Neural cell (in vitro differentiated cells): ENCODE measurements around the gene ZC3H8. TPM values are rescaled to one million over a fixed set of nuclear protein-coding genes. Genes with fewer than 3 reads are reported as not detected.

ENCODE experiments used
- H2AFZ ChIP-seq: fragments of 200-600, 300-800 bp; sonication (generic), shearing (Covaris generic); 2 replicates; pipeline ENCODE4 v1.6.0; 2014; ENCODE audit warnings: low read depth, mild to moderate bottlenecking, antibody characterized with exemption, low read length, moderate library complexity
- H3F3A ChIP-seq: fragments of 200-600 bp; shearing (Covaris generic); 2 replicates; pipeline ENCODE4 v1.6.1; 2016; ENCODE audit warnings: mild to moderate bottlenecking, moderate library complexity, mixed read lengths, antibody characterized with exemption, low read length; ENCODE audit not compliant: insufficient read depth, poor library complexity, severe bottlenecking
- H3K27ac ChIP-seq: fragments of 200-600, 300-800 bp; sonication (generic), shearing (Covaris generic); 2 replicates; pipeline ENCODE4 v1.5.1; 2014; ENCODE audit warnings: mild to moderate bottlenecking, low read length, moderate library complexity
- H3K27me3 ChIP-seq: fragments of 300-800, 200-600 bp; sonication (generic), shearing (Covaris generic); 2 replicates; pipeline ENCODE4 v1.6.0; 2014; ENCODE audit warnings: mild to moderate bottlenecking, low read depth, low read length, moderate library complexity; ENCODE audit not compliant: insufficient read depth
- H3K36me3 ChIP-seq: fragments of 300-800, 200-600 bp; sonication (generic), shearing (Covaris generic); 2 replicates; pipeline ENCODE4 v1.5.1; 2014; ENCODE audit warnings: mild to moderate bottlenecking, antibody characterized with exemption, low read length, moderate library complexity; ENCODE audit not compliant: insufficient read depth
- H3K4me2 ChIP-seq: fragments of 300-800, 200-600 bp; sonication (generic), shearing (Covaris generic); 2 replicates; pipeline ENCODE4 v1.6.0; 2014; ENCODE audit warnings: mild to moderate bottlenecking, low read length
- H3K4me3 ChIP-seq: fragments of 300-800, 200-600 bp; sonication (generic), shearing (Covaris generic); 2 replicates; pipeline ENCODE4 v1.5.1; 2014; ENCODE audit warnings: mild to moderate bottlenecking, low read length, moderate library complexity
- H3K79me2 ChIP-seq: fragments of 200-600 bp; shearing (Covaris generic); replicated peaks from 2 replicates; pipeline ENCODE4 v1.6.0; 2014; ENCODE audit warnings: mild to moderate bottlenecking, low read length, moderate library complexity; ENCODE audit not compliant: insufficient read depth
- H3K9ac ChIP-seq: fragments of 300-800, 200-600 bp; sonication (generic), shearing (Covaris generic); 2 replicates; pipeline ENCODE4 v1.6.1; 2016; ENCODE audit warnings: mild to moderate bottlenecking, low read length, mixed read lengths
- H3K9me2 ChIP-seq: fragments of 200-600 bp; shearing (Covaris generic); 2 replicates; pipeline ENCODE4 v1.6.1; 2016; ENCODE audit warnings: mild to moderate bottlenecking, low read length, mixed read lengths; ENCODE audit not compliant: insufficient read depth
- H3K9me3 ChIP-seq: fragments of 200-600, 300-800 bp; sonication (generic), shearing (Covaris generic); 2 replicates; pipeline ENCODE4 v1.6.1; 2016; ENCODE audit warnings: mild to moderate bottlenecking, mixed run types, low read length, moderate library complexity, mixed read lengths
- H4K20me1 ChIP-seq: fragments of 200-600 bp; shearing (Covaris generic); 2 replicates; pipeline ENCODE4 v1.6.1; 2016; ENCODE audit warnings: mild to moderate bottlenecking, mixed run types; ENCODE audit not compliant: insufficient read depth
- EP300 ChIP-seq: fragments of 450-650 bp; conservative IDR thresholded peaks from 2 replicates; pipeline ENCODE4 v1.6.1; 2014; ENCODE audit warnings: antibody characterized with exemption, mild to moderate bottlenecking, moderate library complexity; ENCODE audit not compliant: poor library complexity, severe bottlenecking
- EZH2 ChIP-seq: fragments of 200-600, 300-800 bp; shearing (Covaris generic), sonication (generic); IDR thresholded peaks from 2 replicates; pipeline ENCODE4 v1.6.1; 2014; ENCODE audit warnings: antibody characterized with exemption, low read length, borderline replicate concordance, mild to moderate bottlenecking; ENCODE audit not compliant: insufficient read depth, poor library complexity, severe bottlenecking
- MXI1 ChIP-seq: fragments of 450-650 bp; conservative IDR thresholded peaks from 2 replicates; pipeline ENCODE4 v1.6.1; 2014; ENCODE audit warnings: antibody characterized with exemption, mild to moderate bottlenecking; ENCODE audit not compliant: poor library complexity, severe bottlenecking
- POLR2AphosphoS5 ChIP-seq: IDR thresholded peaks from 2 replicates; pipeline ENCODE4 v1.6.1; 2012
- RAD21 ChIP-seq: fragments of 450-650 bp; conservative IDR thresholded peaks from 2 replicates; pipeline ENCODE4 v1.6.1; 2014; ENCODE audit warnings: antibody characterized with exemption, mild to moderate bottlenecking, moderate library complexity
- REST ChIP-seq: IDR thresholded peaks from 2 replicates; pipeline ENCODE4 v1.6.1; 2012; ENCODE audit warnings: borderline replicate concordance
- SMC3 ChIP-seq: fragments of 450-650 bp; conservative IDR thresholded peaks from 2 replicates; pipeline ENCODE4 v1.6.1; 2014; ENCODE audit warnings: antibody characterized with exemption, mild to moderate bottlenecking, moderate library complexity; ENCODE audit not compliant: poor library complexity
- TAF1 ChIP-seq: IDR thresholded peaks from 2 replicates; pipeline ENCODE4 v1.6.1; 2012; ENCODE audit warnings: low read depth
- polyA plus RNA-seq: library from polyadenylated mRNA; depleted of rRNA; stranded (reverse); fragments of >200 nt; gene quantifications from 2 replicates; pipeline ENCODE4 v1.2.3, GENCODE V29; 2014
- TF ChIP-seq, protein P1 (sequence below): fragments of 450-650 bp; IDR thresholded peaks from 2 replicates; pipeline ENCODE4 v1.5.1; 2014; ENCODE audit warnings: antibody characterized with exemption, mild to moderate bottlenecking, moderate library complexity; ENCODE audit not compliant: poor library complexity, severe bottlenecking

ZC3H8 gene
- polyA plus RNA-seq, 1 donor from 2014 or later = 26.5 TPM

- H3K9me3 ChIP-seq = no peaks in the 10 kb centered on the region
- H3K9me2 ChIP-seq = no peaks in the 10 kb centered on the region
- no peak overlapping the region for H3K9ac ChIP-seq
- H2AFZ ChIP-seq = no peak overlapping the region
- no peaks in the 10 kb centered on the region for H3F3A ChIP-seq
- H3K79me2 ChIP-seq = no peaks in the 10 kb centered on the region
- peaks cover 5% of the 10 kb centered on the region for H3K36me3 ChIP-seq
- no peaks in the 10 kb centered on the region for H4K20me1 ChIP-seq
- no peak overlapping the region for H3K27ac ChIP-seq
- no peak overlapping the region for H3K4me3 ChIP-seq
- no peak for TF ChIP-seq POLR2AphosphoS5
- no peak for TF ChIP-seq EZH2
- TF ChIP-seq, protein P1, sequence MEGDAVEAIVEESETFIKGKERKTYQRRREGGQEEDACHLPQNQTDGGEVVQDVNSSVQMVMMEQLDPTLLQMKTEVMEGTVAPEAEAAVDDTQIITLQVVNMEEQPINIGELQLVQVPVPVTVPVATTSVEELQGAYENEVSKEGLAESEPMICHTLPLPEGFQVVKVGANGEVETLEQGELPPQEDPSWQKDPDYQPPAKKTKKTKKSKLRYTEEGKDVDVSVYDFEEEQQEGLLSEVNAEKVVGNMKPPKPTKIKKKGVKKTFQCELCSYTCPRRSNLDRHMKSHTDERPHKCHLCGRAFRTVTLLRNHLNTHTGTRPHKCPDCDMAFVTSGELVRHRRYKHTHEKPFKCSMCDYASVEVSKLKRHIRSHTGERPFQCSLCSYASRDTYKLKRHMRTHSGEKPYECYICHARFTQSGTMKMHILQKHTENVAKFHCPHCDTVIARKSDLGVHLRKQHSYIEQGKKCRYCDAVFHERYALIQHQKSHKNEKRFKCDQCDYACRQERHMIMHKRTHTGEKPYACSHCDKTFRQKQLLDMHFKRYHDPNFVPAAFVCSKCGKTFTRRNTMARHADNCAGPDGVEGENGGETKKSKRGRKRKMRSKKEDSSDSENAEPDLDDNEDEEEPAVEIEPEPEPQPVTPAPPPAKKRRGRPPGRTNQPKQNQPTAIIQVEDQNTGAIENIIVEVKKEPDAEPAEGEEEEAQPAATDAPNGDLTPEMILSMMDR = no peak
- TF ChIP-seq EP300 = no peak
- no peak for TF ChIP-seq TAF1
- no peak for TF ChIP-seq RAD21
- no peak for TF ChIP-seq REST
- TF ChIP-seq SMC3 = no peak
- no peak for TF ChIP-seq MXI1
- H3K4me2 ChIP-seq = no peak overlapping the region
- H3K27me3 ChIP-seq = no peaks in the 10 kb centered on the region
These were observed 25.5 kb downstream of the ZC3H8 start for GRCh38 chr2:112229348-112229747.

DNA sequence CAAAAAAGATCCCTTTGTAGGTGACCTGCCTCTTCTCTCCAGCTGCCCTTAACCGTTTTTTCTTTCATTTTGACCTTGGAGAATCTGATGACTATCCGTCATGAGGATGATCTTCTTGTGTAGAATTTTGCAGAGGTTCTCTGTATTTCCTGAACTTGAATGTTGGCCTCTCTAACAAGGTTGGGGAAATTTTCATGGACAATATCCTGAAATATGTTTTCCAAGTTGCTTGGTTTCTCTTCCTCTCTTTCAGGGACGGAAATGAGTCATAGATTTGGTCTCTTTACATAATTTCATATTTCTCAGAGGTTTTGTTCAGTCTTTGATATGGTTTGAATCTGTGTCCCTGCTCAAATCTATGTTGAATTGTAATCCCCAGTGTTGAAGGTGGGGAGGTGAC, 34.0 kb downstream of the ZC3H8 start:
- no peaks in the 10 kb centered on the region for H3K27me3 ChIP-seq
- peaks cover 5% of the 10 kb centered on the region for H3K9me3 ChIP-seq
- H3K27ac ChIP-seq = no peak overlapping the region
- no peaks in the 10 kb centered on the region for H3K79me2 ChIP-seq
- TF ChIP-seq TAF1 = no peak
- TF ChIP-seq SMC3 = no peak
- no peak for TF ChIP-seq EZH2
- no peak for TF ChIP-seq REST
- no peak for TF ChIP-seq MXI1
- no peak for TF ChIP-seq POLR2AphosphoS5
- TF ChIP-seq RAD21 = no peak
- TF ChIP-seq, protein P1 = no peak
- TF ChIP-seq EP300 = no peak
- no peaks in the 10 kb centered on the region for H3F3A ChIP-seq
- H3K4me2 ChIP-seq = no peak overlapping the region
- no peak overlapping the region for H3K9ac ChIP-seq
- no peaks in the 10 kb centered on the region for H3K9me2 ChIP-seq
- peaks cover 13% of the 10 kb centered on the region for H3K36me3 ChIP-seq
- no peak overlapping the region for H2AFZ ChIP-seq
- H3K4me3 ChIP-seq = no peak overlapping the region
- H4K20me1 ChIP-seq = no peaks in the 10 kb centered on the region
